Activated naive CD4-positive, alpha-beta T cell treated with anti-CD3 and anti-CD28 coated beads, Interleukin-2, amount 50 U/mL, for 72 hours (primary cell): Measurements from ENCODE around the gene ERBB4. TPM values are rescaled to one million over a fixed set of nuclear protein-coding genes. Genes with fewer than 3 reads are reported as not detected.
"Not testable (repeated sequence)": the region's sequence is repeated elsewhere in the genome, so short reads cannot be mapped to it uniquely, and the experiment has no call there.

ENCODE experiments used
- ATAC-seq, 2 donors: fragments of 150-1000 bp; cut with Tn5 transposase; 2 replicates each; pipeline ENCODE4 v1.10.0; 2021; ENCODE audit warnings: mild to moderate bottlenecking in 2 of 2, moderate library complexity in 2 of 2
- DNase-seq, 2 donors: peaks; one replicate each; pipeline ENCODE4 v3.0.0; 2021 to 2022; ENCODE audit warnings: low spot score in 2 of 2
- H3K27ac Mint-ChIP-seq, 2 donors: one replicate each; pipeline ENCODE4 v1.8.0; 2022; ENCODE audit warnings: mild to moderate bottlenecking in 2 of 2, mixed read lengths in 2 of 2
- H3K36me3 Mint-ChIP-seq, 2 donors: one replicate each; pipeline ENCODE4 v1.8.0; 2022; ENCODE audit warnings: mixed read lengths in 2 of 2
- H3K9me3 Mint-ChIP-seq, 2 donors: one replicate each; pipeline ENCODE4 v1.8.0; 2022; ENCODE audit warnings: mixed read lengths in 2 of 2
- total RNA-seq, 2 donors: library from RNA; stranded (reverse); gene quantifications; one replicate each; pipeline ENCODE4 v1.2.3, GENCODE V29; 2022

The ERBB4 gene
- total RNA-seq, 2 donors from 2014 or later, result not detected

GRCh38 chr2:211665299-211665698 lies 873.3 kb downstream of the ERBB4 start:
- H3K27ac Mint-ChIP-seq, result no peak overlapping the region
- H3K36me3 Mint-ChIP-seq, result peaks cover 0 to 4% of the 10 kb centered on the region in 2 donors
- DNase-seq, result no peak
- peaks cover 4 to 10% of the 10 kb centered on the region in 2 donors for H3K9me3 Mint-ChIP-seq
- ATAC-seq, result no peak

GRCh38 chr2:211664321-211664720 lies 874.3 kb downstream of the ERBB4 start:
- Mint-ChIP-seq H3K27ac (no peak overlapping the region), H3K9me3 (peaks cover 4 to 11% of the 10 kb centered on the region in 2 donors), H3K36me3 (peaks cover 0 to 4% of the 10 kb centered on the region in 2 donors)
- ATAC-seq (no peak), DNase-seq (no peak)

GRCh38 chr2:211654211-211654780 lies 884.3 kb downstream of the ERBB4 start:
- H3K27ac Mint-ChIP-seq, result no peak overlapping the region
- no peaks in the 10 kb centered on the region for H3K9me3 Mint-ChIP-seq
- ATAC-seq, result no peak
- no peaks in the 10 kb centered on the region for H3K36me3 Mint-ChIP-seq
- no peak for DNase-seq

- peaks cover under 1 to 5% of the 10 kb centered on the region in 2 donors for H3K9me3 Mint-ChIP-seq
- H3K36me3 Mint-ChIP-seq, result no peaks in the 10 kb centered on the region
- ATAC-seq (no peak), DNase-seq (no peak)
- no peak overlapping the region for H3K27ac Mint-ChIP-seq
Observed at GRCh38 chr2:211652327-211652726, 886.3 kb downstream of the ERBB4 start.

GRCh38 chr2:211649331-211649730 lies 889.3 kb downstream of the ERBB4 start:
- Mint-ChIP-seq H3K9me3 (peaks cover 4 to 9% of the 10 kb centered on the region in 2 donors), H3K36me3 (no peaks in the 10 kb centered on the region), H3K27ac (no peak overlapping the region)
- no peak for ATAC-seq
- DNase-seq, result no peak

GRCh38 chr2:211631503-211631902 lies 907.1 kb downstream of the ERBB4 start:
- ATAC-seq (no peak), DNase-seq (no peak)
- H3K36me3 Mint-ChIP-seq, result no peaks in the 10 kb centered on the region
- H3K9me3 Mint-ChIP-seq, result peaks cover 4 to 8% of the 10 kb centered on the region in 2 donors
- H3K27ac Mint-ChIP-seq, result no peak overlapping the region

GRCh38 chr2:211623096-211623495 lies 915.5 kb downstream of the ERBB4 start:
- H3K9me3 Mint-ChIP-seq, result peaks cover 9 to 12% of the 10 kb centered on the region in 2 donors
- H3K36me3 Mint-ChIP-seq, result peaks cover 0 to 7% of the 10 kb centered on the region in 2 donors
- DNase-seq, result no peak
- no peak overlapping the region for H3K27ac Mint-ChIP-seq
- no peak for ATAC-seq

GRCh38 chr2:211620986-211621385 lies 917.6 kb downstream of the ERBB4 start:
- no peak for ATAC-seq
- DNase-seq, result no peak
- H3K36me3 Mint-ChIP-seq, result peaks cover 0 to 7% of the 10 kb centered on the region in 2 donors
- no peak overlapping the region for H3K27ac Mint-ChIP-seq
- H3K9me3 Mint-ChIP-seq, result peaks cover 9% of the 10 kb centered on the region in 2 donors

GRCh38 chr2:211617803-211618202 lies 920.8 kb downstream of the ERBB4 start:
- Mint-ChIP-seq H3K27ac (no peak overlapping the region), H3K36me3 (no peaks in the 10 kb centered on the region), H3K9me3 (peaks cover 4 to 5% of the 10 kb centered on the region in 2 donors)
- DNase-seq (no peak), ATAC-seq (no peak)

GRCh38 chr2:211611621-211612020 lies 927.0 kb downstream of the ERBB4 start:
- H3K36me3 Mint-ChIP-seq, result no peaks in the 10 kb centered on the region
- peak overlapping the region in 1 of 2 donors; percentile 71 for H3K27ac Mint-ChIP-seq
- H3K9me3 Mint-ChIP-seq, result peaks cover 8 to 12% of the 10 kb centered on the region in 2 donors
- ATAC-seq, result no peak
- DNase-seq, result no peak

GRCh38 chr2:211611061-211611518 lies 927.5 kb downstream of the ERBB4 start:
- peak overlapping the region in 1 of 2 donors; percentile 71 for H3K27ac Mint-ChIP-seq
- H3K36me3 Mint-ChIP-seq, result no peaks in the 10 kb centered on the region
- DNase-seq, result no peak
- peak; percentile 48 to 52 for ATAC-seq
- H3K9me3 Mint-ChIP-seq, result peaks cover 8 to 12% of the 10 kb centered on the region in 2 donors

- H3K9me3 Mint-ChIP-seq, result peaks cover 8 to 12% of the 10 kb centered on the region in 2 donors
- no peak overlapping the region for H3K27ac Mint-ChIP-seq
- H3K36me3 Mint-ChIP-seq, result no peaks in the 10 kb centered on the region
- ATAC-seq (no peak), DNase-seq (no peak)
Observed at GRCh38 chr2:211609127-211609526, 929.5 kb downstream of the ERBB4 start.

GRCh38 chr2:211599146-211599545 lies 939.5 kb downstream of the ERBB4 start:
- H3K9me3 Mint-ChIP-seq, result peaks cover 0 to 17% of the 10 kb centered on the region in 2 donors
- H3K27ac Mint-ChIP-seq, result no peak overlapping the region
- no peak for ATAC-seq
- no peaks in the 10 kb centered on the region for H3K36me3 Mint-ChIP-seq
- no peak for DNase-seq

GRCh38 chr2:211598238-211598637 lies 940.4 kb downstream of the ERBB4 start:
- Mint-ChIP-seq H3K36me3 (no peaks in the 10 kb centered on the region), H3K27ac (no peak overlapping the region), H3K9me3 (peaks cover 7 to 24% of the 10 kb centered on the region in 2 donors)
- no peak for DNase-seq
- no peak for ATAC-seq

GRCh38 chr2:211592006-211592405 lies 946.6 kb downstream of the ERBB4 start:
- ATAC-seq, H3K27ac Mint-ChIP-seq, H3K36me3 Mint-ChIP-seq, DNase-seq: not testable (repeated sequence)
- H3K9me3 Mint-ChIP-seq, result peaks cover 12 to 16% of the 10 kb centered on the region in 2 donors

- ATAC-seq (no peak), DNase-seq (no peak)
- H3K36me3 Mint-ChIP-seq, result no peaks in the 10 kb centered on the region
- peaks cover 12 to 16% of the 10 kb centered on the region in 2 donors for H3K9me3 Mint-ChIP-seq
- no peak overlapping the region for H3K27ac Mint-ChIP-seq
Observed at GRCh38 chr2:211591426-211591825, 947.2 kb downstream of the ERBB4 start.

- H3K27ac Mint-ChIP-seq, result no peak overlapping the region
- ATAC-seq (no peak), DNase-seq (no peak)
- peaks cover 10 to 18% of the 10 kb centered on the region in 2 donors for H3K9me3 Mint-ChIP-seq
- H3K36me3 Mint-ChIP-seq, result no peaks in the 10 kb centered on the region
Observed at GRCh38 chr2:211568439-211568838, 970.2 kb downstream of the ERBB4 start.

GRCh38 chr2:211564441-211564840 lies 974.2 kb downstream of the ERBB4 start:
- no peak overlapping the region for H3K27ac Mint-ChIP-seq
- no peak for DNase-seq
- peaks cover 4 to 6% of the 10 kb centered on the region in 2 donors for H3K9me3 Mint-ChIP-seq
- H3K36me3 Mint-ChIP-seq, result no peaks in the 10 kb centered on the region
- ATAC-seq, result no peak
